IMR-90 (cell line): ENCODE results near the gene PRKAR1B. TPM values are rescaled to one million over a fixed set of nuclear protein-coding genes. Genes with fewer than 3 reads are reported as not detected.

Experiments used
- ATAC-seq: fragments of 200-7000 bp; cut with Tn5 transposase; 2 replicates; pipeline ENCODE4 v1.9.1; 2020; ENCODE audit warnings: low read depth, mild to moderate bottlenecking, moderate library complexity
- BruUV-seq: library from RNA; stranded (reverse); fragments of 400-500 nt; replicated peaks from 2 replicates; lab custom pipeline; 2021; lab: Mats Ljungman, UMichigan
- CTCF ChIA-PET: fragments of 300-600 bp; formaldehyde crosslinking; extraction: SDS; loops from one replicate; lab custom pipeline; 2021; ENCODE audit warnings: antibody characterized with exemption; lab: Yijun Ruan, JAX
- POLR2A ChIA-PET: fragments of 300-600 bp; sonication (Branson Sonifier 250); formaldehyde crosslinking; loops from one replicate; lab custom pipeline; 2022; ENCODE audit warnings: antibody characterized with exemption; ENCODE audit not compliant: unreplicated experiment; lab: Charles Lee
- DNase-seq: peaks from one replicate; pipeline ENCODE4 v3.0.0; 2013
- H2AFZ ChIP-seq: replicated peaks from 2 replicates; pipeline ENCODE3; 2013; ENCODE audit warnings: low read length, mild to moderate bottlenecking; ENCODE audit not compliant: poor library complexity
- H2AK5ac ChIP-seq: 2 replicates; pipeline ENCODE4 v1.6.1; 2013; ENCODE audit warnings: low read depth, low read length, inconsistent platforms
- H2AK9ac ChIP-seq: replicated peaks from 2 replicates; pipeline ENCODE3; 2013; ENCODE audit warnings: mild to moderate bottlenecking, low read depth, low read length, moderate library complexity; ENCODE audit not compliant: poor library complexity
- H2BK120ac ChIP-seq: 2 replicates; pipeline ENCODE4 v1.6.1; 2013; ENCODE audit warnings: low read depth, low read length, inconsistent platforms
- H2BK15ac ChIP-seq: 3 replicates; pipeline ENCODE4 v1.6.1; 2013; ENCODE audit warnings: low read depth, low read length, inconsistent platforms
- H2BK20ac ChIP-seq: 2 replicates; pipeline ENCODE4 v1.6.1; 2013; ENCODE audit warnings: low read depth, mild to moderate bottlenecking, inconsistent platforms, low read length, moderate library complexity
- H2BK5ac ChIP-seq: 2 replicates; pipeline ENCODE4 v1.6.1; 2013; ENCODE audit warnings: mild to moderate bottlenecking, low read depth, low read length, inconsistent platforms; ENCODE audit not compliant: poor library complexity, severe bottlenecking
- H3K14ac ChIP-seq: replicated peaks from 2 replicates; pipeline ENCODE4 v1.6.1; 2013; ENCODE audit warnings: low read depth, low read length, inconsistent platforms
- H3K18ac ChIP-seq: 2 replicates; pipeline ENCODE4 v1.6.1; 2013; ENCODE audit warnings: low read depth, low read length, control low read depth
- H3K23ac ChIP-seq: 2 replicates; pipeline ENCODE4 v1.6.1; 2013; ENCODE audit warnings: low read depth, low read length, inconsistent platforms
- H3K27ac ChIP-seq: 2 replicates; pipeline ENCODE4 v1.5.1; 2013; ENCODE audit warnings: mild to moderate bottlenecking, control low read depth, low read length; ENCODE audit not compliant: insufficient read depth
- H3K27me3 ChIP-seq: 2 replicates; pipeline ENCODE4 v1.6.1; 2013; ENCODE audit warnings: low read length; ENCODE audit not compliant: control insufficient read depth, insufficient read depth
- H3K36me3 ChIP-seq: 2 replicates; pipeline ENCODE4 v1.6.1; 2013; ENCODE audit warnings: low read length, mixed read lengths; ENCODE audit not compliant: control insufficient read depth, insufficient read depth
- H3K4ac ChIP-seq: 2 replicates; pipeline ENCODE4 v1.6.1; 2013; ENCODE audit warnings: low read depth, low read length, inconsistent platforms
- H3K4me1 ChIP-seq: 2 replicates; pipeline ENCODE4 v1.6.1; 2013; ENCODE audit warnings: low read length, mixed read lengths; ENCODE audit not compliant: control insufficient read depth, insufficient read depth
- H3K4me2 ChIP-seq: 2 replicates; pipeline ENCODE4 v1.6.1; 2013; ENCODE audit warnings: low read depth, mild to moderate bottlenecking, control low read depth, low read length, moderate library complexity
- H3K4me3 ChIP-seq: 2 replicates; pipeline ENCODE4 v1.5.1; 2013; ENCODE audit warnings: low read depth, mild to moderate bottlenecking, control low read depth, low read length, moderate library complexity; ENCODE audit not compliant: insufficient read depth
- H3K56ac ChIP-seq: 2 replicates; pipeline ENCODE4 v1.6.1; 2013; ENCODE audit warnings: low read length, inconsistent platforms; ENCODE audit not compliant: insufficient read depth; ENCODE audit errors: extremely low read depth
- H3K79me1 ChIP-seq, 2 experiments: 2 replicates each; pipeline ENCODE4 v1.6.1; 2013; ENCODE audit warnings: low read length in 2 of 2, inconsistent platforms in 1 of 2, low read depth in 1 of 2
- H3K9ac ChIP-seq: 2 replicates; pipeline ENCODE4 v1.6.1; 2013; ENCODE audit warnings: low read depth, low read length, control low read depth
- H3K9me1 ChIP-seq: 2 replicates; pipeline ENCODE4 v1.6.1; 2013; ENCODE audit warnings: low read length, inconsistent platforms; ENCODE audit not compliant: insufficient read depth
- H3K9me3 ChIP-seq: 2 replicates; pipeline ENCODE4 v1.6.1; 2013; ENCODE audit warnings: low read length; ENCODE audit not compliant: control insufficient read depth, insufficient read depth
- H4K20me1 ChIP-seq: 2 replicates; pipeline ENCODE4 v1.6.1; 2013; ENCODE audit warnings: low read length, inconsistent platforms; ENCODE audit not compliant: insufficient read depth
- H4K5ac ChIP-seq: 2 replicates; pipeline ENCODE4 v1.6.1; 2013; ENCODE audit warnings: mild to moderate bottlenecking, low read depth, low read length, control low read depth
- H4K8ac ChIP-seq, 2 experiments: 2 replicates each; pipeline ENCODE4 v1.6.1; 2013; ENCODE audit warnings: low read depth in 2 of 2, low read length in 2 of 2, control low read depth in 1 of 2, inconsistent platforms in 1 of 2
- H4K91ac ChIP-seq: 2 replicates; pipeline ENCODE4 v1.6.1; 2013; ENCODE audit warnings: low read depth, low read length, inconsistent platforms; ENCODE audit not compliant: insufficient read depth
- BHLHE40 ChIP-seq: fragments of 150-350 bp; IDR thresholded peaks from 2 replicates; pipeline ENCODE4 v1.6.1; 2016; ENCODE audit warnings: mild to moderate bottlenecking, low read depth, low read length
- CEBPB ChIP-seq: IDR thresholded peaks from 2 replicates; pipeline ENCODE4 v1.6.1; 2012; ENCODE audit warnings: low read depth, low read length, improper control_type of control experiment
- CHD1 ChIP-seq: IDR thresholded peaks from 2 replicates; pipeline ENCODE4 v1.6.1; 2012; ENCODE audit warnings: low read depth, low read length, improper control_type of control experiment
- FOS ChIP-seq: fragments of 150-350 bp; IDR thresholded peaks from 2 replicates; pipeline ENCODE4 v1.6.1; 2016; ENCODE audit warnings: low read depth, low read length
- NFE2L2 ChIP-seq: fragments of 150-350 bp; IDR thresholded peaks from 2 replicates; pipeline ENCODE4 v1.6.1; 2016; ENCODE audit warnings: low read depth, mild to moderate bottlenecking, low read length
- POLR2A ChIP-seq: IDR thresholded peaks from 2 replicates; pipeline ENCODE4 v1.6.1; 2012; ENCODE audit warnings: mild to moderate bottlenecking, low read depth, low read length
- RAD21 ChIP-seq: IDR thresholded peaks from 2 replicates; pipeline ENCODE4 v1.6.1; 2012; ENCODE audit warnings: low read length, improper control_type of control experiment
- RCOR1 ChIP-seq: IDR thresholded peaks from 2 replicates; pipeline ENCODE4 v1.6.1; 2012; ENCODE audit warnings: mild to moderate bottlenecking, low read length, improper control_type of control experiment; ENCODE audit not compliant: insufficient replicate concordance
- RFX5 ChIP-seq: IDR thresholded peaks from 2 replicates; pipeline ENCODE4 v1.8.0; 2012; ENCODE audit warnings: low read depth, mild to moderate bottlenecking, low read length, moderate library complexity
- SMC3 ChIP-seq: fragments of 150-350 bp; IDR thresholded peaks from 2 replicates; pipeline ENCODE4 v1.6.1; 2016; ENCODE audit warnings: low read depth, mild to moderate bottlenecking, antibody characterized with exemption, low read length, moderate library complexity
- WGBS, 2 experiments: methylation state at CpG; one replicate each; pipeline versions ENCODE4 v1.1.5 to v1.1.7; 2013; ENCODE audit warnings: missing lambda C conversion rate in 2 of 2; ENCODE audit not compliant: insufficient read length in 1 of 2; ENCODE audit errors: extremely low coverage in 2 of 2; 5-methylcytosine and 5-hydroxymethylcytosine counted together
- dilution Hi-C: fragments of 300-500 bp; cut with HindIII; formaldehyde crosslinking; loops from one replicate; pipeline ENCODE4 v1.14.3; 2018; ENCODE audit warnings: low sequenced_read_pairs; ENCODE audit not compliant: unreplicated experiment
- in situ Hi-C: fragments of 300-500 bp; cut with MboI; formaldehyde crosslinking; loops from 3 replicates; pipeline ENCODE4 v1.14.3; 2019; ENCODE audit warnings: low sequenced_read_pairs, inconsistent platforms, mixed read lengths
- intact Hi-C: fragments of 100-400 bp; cut with micrococcal nuclease; formaldehyde crosslinking; loops from 2 replicates; pipeline ENCODE4 v1.10.0; 2022
- polyA plus RNA-seq, 3 experiments: library from polyadenylated mRNA; depleted of rRNA; stranded (reverse); fragments of >200 nt; gene quantifications; 2 replicates each; pipeline ENCODE4 v1.2.3, GENCODE V29; 2012; ENCODE audit warnings: low replicate concordance in 1 of 3
- total RNA-seq: library from RNA; depleted of rRNA; stranded (reverse); fragments of >200 nt; gene quantifications from 2 replicates; pipeline ENCODE4 v1.2.3, GENCODE V29; 2012
- TF ChIP-seq, protein P1 (sequence below): conservative IDR thresholded peaks from 2 replicates; pipeline ENCODE4 v1.5.1; 2012; ENCODE audit warnings: mild to moderate bottlenecking, low read depth, low read length, improper control_type of control experiment
- TF ChIP-seq, protein P2 (sequence below): fragments of 150-350 bp; IDR thresholded peaks from 2 replicates; pipeline ENCODE4 v1.6.1; 2017; ENCODE audit warnings: mild to moderate bottlenecking, antibody characterized with exemption, low read length, low read depth

The PRKAR1B gene
- total and polyA plus RNA-seq, 2 of the 4 experiments (the other 2 are of a cell fraction) = 15.2 to 20.2 TPM

DNA sequence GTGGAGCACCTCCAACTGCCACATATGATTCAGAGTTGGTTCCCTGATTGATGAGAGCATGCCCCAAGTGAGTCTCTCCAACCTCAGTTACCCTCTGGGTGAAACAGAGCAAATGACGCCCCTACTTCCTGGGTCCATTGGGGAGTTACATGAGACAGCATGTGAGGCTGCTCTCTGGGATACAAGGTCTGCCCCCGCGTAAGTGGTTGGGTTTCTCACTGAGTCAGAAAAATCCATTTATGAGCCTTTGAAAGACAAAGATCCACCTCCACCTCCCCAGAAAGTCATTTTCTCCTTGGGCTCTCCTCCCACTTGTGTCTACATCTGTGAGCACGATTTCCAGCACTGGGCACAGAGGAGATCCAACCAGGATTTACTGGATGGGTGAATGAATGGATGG lies 71.3 kb downstream of the PRKAR1B start:
- no peak overlapping the region for H3K9ac ChIP-seq
- ATAC-seq = no peak

More for the DNA sequence above, 71.3 kb downstream of the PRKAR1B start:
- no peaks in the 10 kb centered on the region for H3K27me3 ChIP-seq
- BruUV-seq = no TSS peak
- no peak overlapping the region for H3K4ac ChIP-seq
- in situ Hi-C loops (no loop called here), dilution Hi-C loops (no loop called here), intact Hi-C loops (no loop called here)
- H2BK20ac ChIP-seq = no peak overlapping the region
- no peak overlapping the region for H2AFZ ChIP-seq
- peaks cover 6% of the 10 kb centered on the region; the same call in 1 of the 2 replicates for H3K9me3 ChIP-seq
- H2AK5ac ChIP-seq = no peak overlapping the region
- H3K23ac ChIP-seq = no peak overlapping the region
- H4K8ac ChIP-seq = no peak overlapping the region
- no peak overlapping the region for H3K18ac ChIP-seq
- H2BK120ac ChIP-seq = no peak overlapping the region
- H2BK5ac ChIP-seq = no peak overlapping the region
- H3K36me3 ChIP-seq = no peaks in the 10 kb centered on the region
- TF ChIP-seq, protein P1, sequence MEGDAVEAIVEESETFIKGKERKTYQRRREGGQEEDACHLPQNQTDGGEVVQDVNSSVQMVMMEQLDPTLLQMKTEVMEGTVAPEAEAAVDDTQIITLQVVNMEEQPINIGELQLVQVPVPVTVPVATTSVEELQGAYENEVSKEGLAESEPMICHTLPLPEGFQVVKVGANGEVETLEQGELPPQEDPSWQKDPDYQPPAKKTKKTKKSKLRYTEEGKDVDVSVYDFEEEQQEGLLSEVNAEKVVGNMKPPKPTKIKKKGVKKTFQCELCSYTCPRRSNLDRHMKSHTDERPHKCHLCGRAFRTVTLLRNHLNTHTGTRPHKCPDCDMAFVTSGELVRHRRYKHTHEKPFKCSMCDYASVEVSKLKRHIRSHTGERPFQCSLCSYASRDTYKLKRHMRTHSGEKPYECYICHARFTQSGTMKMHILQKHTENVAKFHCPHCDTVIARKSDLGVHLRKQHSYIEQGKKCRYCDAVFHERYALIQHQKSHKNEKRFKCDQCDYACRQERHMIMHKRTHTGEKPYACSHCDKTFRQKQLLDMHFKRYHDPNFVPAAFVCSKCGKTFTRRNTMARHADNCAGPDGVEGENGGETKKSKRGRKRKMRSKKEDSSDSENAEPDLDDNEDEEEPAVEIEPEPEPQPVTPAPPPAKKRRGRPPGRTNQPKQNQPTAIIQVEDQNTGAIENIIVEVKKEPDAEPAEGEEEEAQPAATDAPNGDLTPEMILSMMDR = no peak
- TF ChIP-seq CEBPB (no peak), SMC3 (no peak), NFE2L2 (no peak), FOS (no peak), RAD21 (no peak), BHLHE40 (no peak), RCOR1 (no peak), POLR2A (no peak), RFX5 (no peak), CHD1 (no peak)
- TF ChIP-seq, protein P2, sequence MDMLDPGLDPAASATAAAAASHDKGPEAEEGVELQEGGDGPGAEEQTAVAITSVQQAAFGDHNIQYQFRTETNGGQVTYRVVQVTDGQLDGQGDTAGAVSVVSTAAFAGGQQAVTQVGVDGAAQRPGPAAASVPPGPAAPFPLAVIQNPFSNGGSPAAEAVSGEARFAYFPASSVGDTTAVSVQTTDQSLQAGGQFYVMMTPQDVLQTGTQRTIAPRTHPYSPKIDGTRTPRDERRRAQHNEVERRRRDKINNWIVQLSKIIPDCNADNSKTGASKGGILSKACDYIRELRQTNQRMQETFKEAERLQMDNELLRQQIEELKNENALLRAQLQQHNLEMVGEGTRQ = no peak
- no peak overlapping the region for H3K4me3 ChIP-seq
- H4K20me1 ChIP-seq = no peaks in the 10 kb centered on the region
- CTCF ChIA-PET = no interaction called here
- H3K4me1 ChIP-seq = no peaks in the 10 kb centered on the region
- no peaks in the 10 kb centered on the region for H3K79me1 ChIP-seq
- no peak overlapping the region for H3K56ac ChIP-seq
- H3K14ac ChIP-seq = no peak overlapping the region
- H2BK15ac ChIP-seq = no peak overlapping the region
- no peaks in the 10 kb centered on the region for H3K9me1 ChIP-seq
- no peak overlapping the region for H3K4me2 ChIP-seq
- H4K91ac ChIP-seq = no peak overlapping the region
- no peak overlapping the region for H3K27ac ChIP-seq
- H2AK9ac ChIP-seq = no peak overlapping the region
- POLR2A ChIA-PET = no interaction called here
- no peak for DNase-seq
- H4K5ac ChIP-seq = no peak overlapping the region
- no CpG with 5 or more reads among the region's 4 CpGs for WGBS, 2 experiments
